Activated T-cell treated with anti-CD3 and anti-CD28 coated beads, Interleukin-2, amount 50 U/mL, for 48 hours (primary cell): ENCODE data around the gene KRT14.
"Not testable (repeated sequence)": the region's sequence is repeated elsewhere in the genome, so short reads cannot be mapped to it uniquely, and the experiment has no call there.

Experiments used
- DNase-seq, 2 experiments: peaks; one replicate each; pipeline ENCODE4 v3.0.0-alpha.2; 2020

The KRT14 gene

DNA sequence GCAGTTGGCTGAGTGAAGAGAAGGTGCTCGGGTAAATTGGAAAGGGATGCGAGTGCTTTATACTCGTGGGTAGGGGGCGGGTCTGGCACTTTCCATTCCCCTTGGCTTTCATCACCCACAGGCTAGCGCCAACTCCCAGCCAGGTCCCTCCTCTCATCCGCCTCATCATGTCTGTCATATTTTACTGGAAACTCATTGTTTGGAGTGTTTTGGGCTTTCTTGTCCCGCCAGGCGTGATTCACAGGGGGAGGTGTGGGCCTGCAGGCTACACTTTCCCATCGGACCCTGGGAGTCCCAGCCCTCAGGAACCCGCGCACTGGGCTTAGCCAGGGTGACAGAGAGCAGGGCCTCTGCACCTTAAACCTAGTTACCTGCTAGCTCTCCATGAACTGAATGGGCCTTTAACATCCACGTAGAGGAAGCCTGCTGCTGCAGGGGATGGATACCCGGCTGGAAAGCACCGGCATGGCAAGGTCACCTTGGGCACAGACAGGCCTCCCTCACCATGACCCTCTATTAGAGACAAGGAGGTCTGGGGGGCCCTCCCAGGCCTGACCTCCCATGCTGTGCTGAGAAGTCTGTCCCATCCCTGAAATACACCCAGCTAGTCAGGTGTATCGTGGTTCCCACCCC lies at the start of gene KRT14:
KRT14 (minus strand) TSS at position 33 of the 633 bp plus-strand sequence. CDS start 61 bp downstream, outside the sequence.
- no peak for DNase-seq

GRCh38 chr17:41635121-41636097 lies 48.7 kb upstream of the KRT14 start:
- DNase-seq: no peak

DNA sequence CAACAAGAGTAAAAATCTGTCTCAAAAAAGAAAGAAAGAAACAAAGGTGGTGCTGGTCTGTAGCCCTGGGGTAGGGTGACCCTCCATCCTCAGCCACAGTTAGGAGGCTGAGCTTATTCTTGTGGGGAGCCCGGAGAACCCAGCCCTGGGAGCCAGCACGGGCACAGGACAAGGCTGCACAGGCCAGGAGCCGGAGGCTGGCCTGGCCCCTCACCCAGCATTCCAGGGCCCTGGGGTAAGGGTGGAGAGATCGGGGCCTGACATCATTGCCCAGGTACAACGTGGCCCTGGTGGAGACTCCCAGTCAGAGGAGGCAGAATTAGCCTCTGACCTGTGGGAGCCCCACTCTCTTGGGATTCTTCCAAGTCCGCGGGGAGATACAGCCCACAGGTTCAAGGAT lies 47.9 kb upstream of the KRT14 start:
- DNase-seq: no peak

DNA sequence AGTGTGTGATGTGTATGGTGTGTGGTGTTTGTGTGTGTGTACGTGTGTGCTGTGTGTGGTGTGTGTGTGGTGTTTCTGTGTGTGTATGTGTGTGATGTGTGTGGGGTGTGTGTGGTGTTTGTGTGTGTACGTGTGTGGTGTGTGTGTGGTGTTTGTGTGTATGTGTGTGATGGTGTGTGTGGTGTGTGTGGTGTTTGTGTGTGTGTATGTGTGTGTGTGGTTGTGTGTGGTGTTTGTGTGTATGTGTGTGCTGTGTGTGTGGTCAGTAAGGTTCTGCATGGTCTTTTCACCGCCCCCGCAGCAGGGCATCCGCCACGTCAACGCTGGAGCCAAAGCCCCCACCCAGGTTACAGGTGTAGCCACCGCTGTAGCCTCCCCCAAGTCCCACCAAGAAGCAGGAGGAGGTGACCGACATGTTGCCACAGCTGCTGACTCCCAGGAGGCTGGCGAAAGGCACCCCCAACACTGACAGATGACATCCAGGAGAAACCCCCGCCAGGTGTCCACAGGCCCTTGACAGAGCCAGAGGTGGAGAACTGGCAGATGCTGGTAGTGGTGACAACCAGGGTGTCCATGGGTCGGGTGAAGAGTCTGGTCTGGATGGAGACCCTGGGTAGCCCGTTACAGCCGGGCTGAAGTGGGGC lies 47.0 kb upstream of the KRT14 start:
- no peak for DNase-seq

GRCh38 chr17:41632482-41633105 lies 45.9 kb upstream of the KRT14 start:
- no peak for DNase-seq

- no peak for DNase-seq
Measured at GRCh38 chr17:41631898-41632285, 45.2 kb upstream of the KRT14 start.

DNA sequence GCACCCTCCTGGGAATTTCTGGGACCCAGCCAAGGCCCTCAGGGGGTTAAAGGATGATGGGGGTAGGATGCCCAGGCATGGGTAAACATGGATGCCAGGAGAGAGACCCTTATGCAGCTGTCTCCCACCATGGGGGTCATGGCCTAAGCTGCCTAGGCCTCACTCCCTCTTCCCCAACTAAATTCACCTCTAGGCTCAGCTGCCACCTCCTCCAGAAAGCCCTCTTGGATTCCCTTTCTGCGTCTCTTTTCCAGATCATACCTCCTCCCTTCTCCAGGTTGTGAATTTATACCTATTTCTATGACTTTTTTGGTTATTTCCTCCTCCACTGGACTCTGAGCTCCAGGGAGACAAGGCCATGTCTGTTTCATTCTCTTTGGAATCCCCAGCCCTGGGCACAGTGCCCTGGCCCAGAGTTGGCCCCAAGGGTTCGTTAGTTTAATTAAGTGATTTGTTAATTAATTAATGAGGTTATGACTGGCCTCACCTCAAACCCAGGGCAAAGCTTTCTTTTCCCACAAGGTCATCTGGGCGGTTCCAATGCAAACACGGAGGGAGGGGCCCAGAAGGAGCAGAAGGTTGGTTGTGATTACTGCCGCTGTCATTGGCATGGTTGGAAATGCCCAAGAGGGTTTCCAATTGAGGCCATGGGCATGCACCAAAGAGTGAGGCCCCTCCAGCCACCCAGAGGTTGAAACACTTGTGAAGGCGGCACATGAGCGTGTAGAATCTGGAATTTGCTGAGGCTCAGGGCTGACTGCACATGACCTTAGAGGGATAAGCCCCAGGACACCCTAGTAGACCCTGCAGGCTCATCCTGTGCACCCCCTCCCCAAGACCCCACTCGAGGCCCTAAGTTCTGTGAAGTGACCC lies 44.6 kb upstream of the KRT14 start:
- DNase-seq: no peak

- no peak for DNase-seq
Measured at GRCh38 chr17:41629826-41630670, 43.4 kb upstream of the KRT14 start.

- DNase-seq: no peak
Measured at GRCh38 chr17:41629316-41629715, 42.6 kb upstream of the KRT14 start.

- DNase-seq: not testable (repeated sequence)
Measured at GRCh38 chr17:41628621-41629255, 42.0 kb upstream of the KRT14 start.

DNA sequence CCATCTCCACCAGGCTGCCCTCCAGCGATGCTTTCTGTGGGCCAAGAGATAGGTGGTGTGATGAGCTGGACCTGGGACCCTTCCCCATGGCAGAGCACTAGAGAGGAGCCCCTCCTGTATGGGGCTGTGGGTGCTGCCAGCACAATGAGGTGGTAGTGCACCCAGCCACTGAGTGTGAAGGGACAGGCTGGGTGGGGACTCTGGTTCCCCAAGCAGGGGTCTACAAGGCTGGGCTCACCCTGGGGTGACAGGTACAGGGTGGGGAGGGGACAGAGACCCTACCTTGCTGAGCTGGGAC lies 41.3 kb upstream of the KRT14 start:
- DNase-seq: not testable (repeated sequence)

GRCh38 chr17:41627316-41628072 lies 40.8 kb upstream of the KRT14 start:
- no peak for DNase-seq

DNA sequence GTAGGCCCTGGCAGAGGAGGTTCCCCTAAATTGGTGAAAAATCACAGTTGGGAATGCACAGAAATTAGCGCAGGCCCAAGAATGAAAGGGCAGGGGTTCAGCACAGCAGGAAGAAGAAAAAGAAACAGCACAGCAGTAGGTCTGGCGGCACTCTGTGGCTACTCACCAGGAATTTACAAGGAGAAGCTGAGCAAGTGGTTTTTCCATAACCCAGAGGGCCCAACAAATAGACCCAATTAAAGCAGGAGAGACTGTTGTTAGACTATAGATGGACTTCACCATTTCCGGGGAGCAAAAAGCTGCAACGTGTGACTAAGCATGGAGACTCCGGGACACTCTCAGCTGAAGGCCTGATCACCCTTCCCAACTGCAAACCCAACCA lies 40.2 kb upstream of the KRT14 start:
- not testable (repeated sequence) for DNase-seq

DNA sequence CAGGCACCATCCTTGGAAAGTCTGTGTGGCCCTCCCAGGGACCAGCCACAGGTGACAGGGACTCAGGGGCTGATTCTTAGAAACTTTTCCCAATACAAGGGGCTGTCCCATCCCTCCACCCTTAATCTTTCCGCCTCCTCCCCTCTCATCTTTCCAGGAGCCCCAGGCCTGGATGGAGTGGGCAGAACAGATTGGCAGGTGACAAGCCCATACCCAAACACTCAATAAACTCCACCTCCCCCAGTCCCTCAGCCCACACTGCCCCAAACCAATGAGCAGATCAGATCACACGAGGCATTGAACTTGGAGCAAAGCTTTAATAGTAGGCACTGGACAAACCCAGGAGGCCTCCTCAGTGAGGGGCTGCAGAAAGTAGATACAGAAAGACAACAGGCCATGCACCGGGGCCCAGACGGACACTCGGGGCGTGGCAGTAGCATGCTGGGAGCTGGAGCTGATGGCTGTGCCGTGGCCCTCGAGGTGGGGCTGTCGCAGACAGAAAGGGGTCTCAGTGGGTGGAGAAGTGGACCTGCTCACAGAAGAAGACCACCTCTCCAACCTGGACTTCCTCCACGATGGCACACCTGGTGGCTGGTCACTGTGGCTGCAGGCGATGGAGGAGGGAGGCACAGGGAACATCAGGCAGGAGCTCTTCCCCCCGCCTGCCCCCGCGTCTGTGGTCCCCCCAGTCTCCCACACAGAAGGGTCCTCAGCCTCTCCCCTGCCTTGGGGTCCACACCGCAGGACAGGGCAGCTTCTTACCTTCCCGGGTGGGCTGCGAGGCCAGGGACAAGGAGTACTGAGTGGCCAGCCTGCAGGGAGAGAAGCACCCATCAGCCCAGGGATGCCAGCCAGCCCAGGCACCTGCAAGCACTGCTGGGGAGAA lies 39.6 kb upstream of the KRT14 start:
- DNase-seq: not testable (repeated sequence)

DNA sequence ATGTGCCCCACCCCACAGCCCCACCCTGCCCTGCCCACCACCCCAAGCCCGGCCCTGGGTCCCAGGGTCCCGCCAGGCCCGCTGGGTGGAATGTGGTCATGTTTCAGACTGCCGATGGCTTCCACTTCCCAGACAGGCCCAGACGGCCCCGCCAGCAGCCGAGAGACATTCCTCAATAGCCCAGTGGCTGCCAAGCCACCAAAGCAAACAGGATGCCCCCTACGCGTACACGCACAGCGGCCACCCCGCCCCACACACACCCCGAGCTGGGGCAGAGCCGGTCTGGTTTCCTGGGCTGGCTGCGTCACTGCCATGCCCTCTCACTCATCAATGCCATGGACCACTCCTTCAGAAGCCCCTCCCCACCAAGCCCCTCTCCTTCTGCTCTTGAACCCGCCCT lies 38.9 kb upstream of the KRT14 start:
- DNase-seq: no peak

GRCh38 chr17:41624208-41625101 lies 37.8 kb upstream of the KRT14 start, which contains the start of gene KRT17:
Gene KRT17 (minus strand): TSS chr17:41624575. CDS start chr17:41624509, 66 bp downstream.
- DNase-seq: no peak

DNA sequence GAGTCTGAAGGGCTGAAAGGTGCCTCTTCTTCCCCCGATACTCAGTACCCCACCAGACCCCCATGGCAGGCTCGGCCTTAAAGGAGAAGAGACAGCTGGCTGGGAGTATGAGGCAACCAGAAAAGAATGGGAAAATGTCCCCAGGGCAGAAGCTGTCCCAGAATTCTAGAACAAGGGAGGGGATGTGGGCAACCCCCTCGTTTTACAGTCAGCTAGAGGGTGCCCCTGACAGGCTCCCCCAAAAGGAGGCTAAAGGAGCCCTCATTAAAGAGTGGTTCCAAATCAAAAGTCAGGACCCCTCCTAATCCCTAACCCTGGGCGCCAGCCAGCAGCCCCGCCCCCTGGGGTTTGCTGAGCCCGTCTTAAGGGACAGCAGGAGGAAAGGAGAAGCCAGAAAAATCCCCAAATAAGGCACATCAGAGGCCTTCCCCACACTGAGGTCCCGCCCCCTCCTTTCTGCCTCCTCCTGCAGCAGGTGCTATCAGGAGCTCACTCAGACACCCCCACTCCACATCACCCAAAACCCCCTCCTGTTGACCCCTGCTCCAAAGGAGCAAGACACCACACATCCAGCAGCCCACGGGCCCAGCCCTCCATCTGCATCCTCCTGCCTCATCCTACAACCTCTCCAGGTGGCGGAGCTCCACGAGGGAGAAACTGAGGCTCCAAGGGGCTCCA lies 36.6 kb upstream of the KRT14 start:
- DNase-seq: not testable (repeated sequence)
